HepG2 (cell line): Measurements from ENCODE around the gene DNAJC5. TPM values are rescaled to one million over a fixed set of nuclear protein-coding genes. Genes with fewer than 3 reads are reported as not detected.

Source experiments
- DR1 ChIP-seq: sonication (generic); formaldehyde crosslinking; IDR thresholded peaks from 2 replicates; pipeline ENCODE4 v1.8.0; 2021; ENCODE audit warnings: mild to moderate bottlenecking, missing genetic modification reagents, inconsistent platforms
- PAWR ChIP-seq: sonication (generic); formaldehyde crosslinking; IDR thresholded peaks from 2 replicates; pipeline ENCODE4 v1.4.0; 2020; ENCODE audit warnings: missing genetic modification reagents, mild to moderate bottlenecking, borderline replicate concordance
- SATB2 ChIP-seq: sonication (generic); formaldehyde crosslinking; IDR thresholded peaks from 2 replicates; pipeline ENCODE4 v1.5.0; 2020; ENCODE audit warnings: missing genetic modification reagents
- ZBTB21 ChIP-seq: sonication (generic); formaldehyde crosslinking; IDR thresholded peaks from 2 replicates; pipeline ENCODE4 v1.4.0; 2020; ENCODE audit warnings: missing genetic modification reagents
- ZFP62 ChIP-seq: sonication (generic); formaldehyde crosslinking; IDR thresholded peaks from 2 replicates; pipeline ENCODE4 v1.4.0; 2020; ENCODE audit warnings: missing genetic modification reagents
- ZNF264 ChIP-seq: sonication (generic); formaldehyde crosslinking; IDR thresholded peaks from 2 replicates; pipeline ENCODE4 v1.4.0; 2020; ENCODE audit warnings: missing genetic modification reagents
- ZNF30 ChIP-seq: sonication (generic); formaldehyde crosslinking; IDR thresholded peaks from 2 replicates; pipeline ENCODE4 v1.5.0; 2020; ENCODE audit warnings: mild to moderate bottlenecking, missing genetic modification reagents
- ZNF383 ChIP-seq: sonication (generic); formaldehyde crosslinking; IDR thresholded peaks from 2 replicates; pipeline ENCODE4 v1.4.0; 2020; ENCODE audit warnings: missing genetic modification reagents, mild to moderate bottlenecking, borderline replicate concordance
- ZNF501 ChIP-seq: sonication (generic); formaldehyde crosslinking; IDR thresholded peaks from 2 replicates; pipeline ENCODE4 v1.5.1; 2020; ENCODE audit warnings: mild to moderate bottlenecking, moderate library complexity, missing genetic modification reagents
- ZNF749 ChIP-seq: sonication (generic); formaldehyde crosslinking; IDR thresholded peaks from 2 replicates; pipeline ENCODE4 v1.8.0; 2022; ENCODE audit warnings: mild to moderate bottlenecking, missing genetic modification reagents, moderate library complexity, borderline replicate concordance
- polyA plus RNA-seq, 8 experiments: library from polyadenylated mRNA; depleted of rRNA in 3 of 8; stranded (reverse) in 7 of 8; unstranded in 1 of 8; fragments of >200 nt; fragmentation: Illumina TruSeq in 4 of 8; extraction: Trizol in 4 of 8; gene quantifications; 2 replicates each; pipeline versions ENCODE4 v1.2.1 to v1.2.3, GENCODE V29; 2011 to 2016; ENCODE audit warnings: low read depth in 4 of 8, missing spikeins in 1 of 8, mixed read lengths in 1 of 8; ENCODE audit not compliant: insufficient read depth in 1 of 8
- total RNA-seq, 5 experiments: library from RNA; depleted of rRNA; stranded (reverse); fragments of >200 nt; fragmentation: Illumina TruSeq; extraction: Trizol; gene quantifications; 2 replicates each; pipeline ENCODE4 v1.2.3, GENCODE V29; 2016; ENCODE audit warnings: low read depth in 1 of 5
- TF ChIP-seq, protein P1 (sequence below): sonication (generic); formaldehyde crosslinking; IDR thresholded peaks from 2 replicates; pipeline ENCODE4 v1.8.1; 2023; ENCODE audit warnings: mild to moderate bottlenecking, missing genetic modification reagents
- TF ChIP-seq, protein P2 (sequence below): sonication (generic); formaldehyde crosslinking; IDR thresholded peaks from 2 replicates; pipeline ENCODE4 v1.4.0; 2020; ENCODE audit warnings: missing genetic modification reagents; ENCODE audit errors: not compliant biosample characterization
- TF ChIP-seq, protein P3 (sequence below): sonication (generic); formaldehyde crosslinking; conservative IDR thresholded peaks from 2 replicates; pipeline ENCODE4 v1.4.0; 2020; ENCODE audit warnings: mild to moderate bottlenecking, missing genetic modification reagents, moderate library complexity
- TF ChIP-seq, protein P4 (sequence below): IDR thresholded peaks from 2 replicates; pipeline ENCODE4 v1.6.1; 2016
- TF ChIP-seq, protein P5 (sequence below), 2 experiments: sonication (generic) in 1 of 2; formaldehyde crosslinking in 1 of 2; IDR thresholded peaks; 2 replicates each; pipeline versions ENCODE4 v1.6.1 to v1.9.0; 2014 to 2022; ENCODE audit warnings: antibody characterized with exemption in 1 of 2, borderline replicate concordance in 1 of 2, inconsistent platforms in 1 of 2, low read depth in 1 of 2, missing genetic modification reagents in 1 of 2

The DNAJC5 gene
- total and polyA plus RNA-seq, 2 of the 13 experiments (the other 11 are each of a cell fraction or from before 2014, with no cell fraction given), result 42.8 to 64.5 TPM

DNA sequence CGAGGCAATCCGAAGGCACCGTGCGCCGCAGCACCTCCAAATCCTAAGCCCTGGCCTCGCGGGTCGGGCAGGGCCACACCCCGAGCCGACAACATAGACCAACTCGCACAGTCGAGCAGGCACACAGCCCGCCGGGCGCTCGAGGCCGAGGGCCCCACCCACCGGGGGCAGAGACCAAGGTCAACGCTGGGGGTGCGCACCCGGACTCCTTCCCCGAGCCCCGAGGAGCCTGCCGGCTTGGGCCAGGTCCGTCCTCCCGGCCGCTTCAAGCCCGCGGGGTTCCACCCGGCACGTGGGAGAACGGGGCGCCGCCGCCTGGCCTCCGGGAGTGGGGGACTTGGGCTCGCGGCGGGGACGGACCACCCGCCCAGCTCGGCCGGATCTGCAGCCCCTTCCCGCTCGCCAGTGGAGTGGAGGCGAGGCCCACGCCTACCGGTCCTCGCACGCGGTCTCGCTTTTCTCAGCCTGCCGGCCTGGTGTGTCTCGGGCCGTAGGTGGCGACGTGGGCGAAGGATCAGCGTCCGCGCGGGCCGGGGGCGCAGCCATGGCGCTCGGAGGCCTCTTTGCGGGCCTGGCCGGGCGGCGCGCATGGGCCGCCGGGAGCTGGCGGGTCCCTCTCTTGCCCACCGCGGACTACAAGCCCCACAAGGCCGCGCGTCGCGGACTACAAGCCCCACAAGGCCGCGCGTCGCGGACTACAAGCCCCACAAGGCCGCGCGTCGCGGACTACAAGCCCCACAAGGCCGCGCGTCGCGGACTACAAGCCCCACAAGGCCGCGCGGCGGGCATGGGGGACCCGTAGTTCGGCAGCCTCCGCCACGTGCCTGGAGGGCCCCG, 61.1 kb downstream of the DNAJC5 start, which contains the start of gene UCKL1 (continued):
- TF ChIP-seq, protein P1, sequence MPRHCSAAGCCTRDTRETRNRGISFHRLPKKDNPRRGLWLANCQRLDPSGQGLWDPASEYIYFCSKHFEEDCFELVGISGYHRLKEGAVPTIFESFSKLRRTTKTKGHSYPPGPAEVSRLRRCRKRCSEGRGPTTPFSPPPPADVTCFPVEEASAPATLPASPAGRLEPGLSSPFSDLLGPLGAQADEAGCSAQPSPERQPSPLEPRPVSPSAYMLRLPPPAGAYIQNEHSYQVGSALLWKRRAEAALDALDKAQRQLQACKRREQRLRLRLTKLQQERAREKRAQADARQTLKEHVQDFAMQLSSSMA (CRISPR knock-in tag), result peak; percentile 97
- TF ChIP-seq ZNF501 (CRISPR knock-in tag), result peak; percentile 100
- TF ChIP-seq, protein P2, sequence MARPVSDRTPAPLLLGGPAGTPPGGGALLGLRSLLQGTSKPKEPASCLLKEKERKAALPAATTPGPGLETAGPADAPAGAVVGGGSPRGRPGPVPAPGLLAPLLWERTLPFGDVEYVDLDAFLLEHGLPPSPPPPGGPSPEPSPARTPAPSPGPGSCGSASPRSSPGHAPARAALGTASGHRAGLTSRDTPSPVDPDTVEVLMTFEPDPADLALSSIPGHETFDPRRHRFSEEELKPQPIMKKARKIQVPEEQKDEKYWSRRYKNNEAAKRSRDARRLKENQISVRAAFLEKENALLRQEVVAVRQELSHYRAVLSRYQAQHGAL, result peak; percentile 91
- peak; percentile 98 for TF ChIP-seq SATB2
- peak; percentile 61; the same call in 1 of the 2 replicates for TF ChIP-seq ZBTB21 (CRISPR knock-in tag)
- TF ChIP-seq, protein P3, sequence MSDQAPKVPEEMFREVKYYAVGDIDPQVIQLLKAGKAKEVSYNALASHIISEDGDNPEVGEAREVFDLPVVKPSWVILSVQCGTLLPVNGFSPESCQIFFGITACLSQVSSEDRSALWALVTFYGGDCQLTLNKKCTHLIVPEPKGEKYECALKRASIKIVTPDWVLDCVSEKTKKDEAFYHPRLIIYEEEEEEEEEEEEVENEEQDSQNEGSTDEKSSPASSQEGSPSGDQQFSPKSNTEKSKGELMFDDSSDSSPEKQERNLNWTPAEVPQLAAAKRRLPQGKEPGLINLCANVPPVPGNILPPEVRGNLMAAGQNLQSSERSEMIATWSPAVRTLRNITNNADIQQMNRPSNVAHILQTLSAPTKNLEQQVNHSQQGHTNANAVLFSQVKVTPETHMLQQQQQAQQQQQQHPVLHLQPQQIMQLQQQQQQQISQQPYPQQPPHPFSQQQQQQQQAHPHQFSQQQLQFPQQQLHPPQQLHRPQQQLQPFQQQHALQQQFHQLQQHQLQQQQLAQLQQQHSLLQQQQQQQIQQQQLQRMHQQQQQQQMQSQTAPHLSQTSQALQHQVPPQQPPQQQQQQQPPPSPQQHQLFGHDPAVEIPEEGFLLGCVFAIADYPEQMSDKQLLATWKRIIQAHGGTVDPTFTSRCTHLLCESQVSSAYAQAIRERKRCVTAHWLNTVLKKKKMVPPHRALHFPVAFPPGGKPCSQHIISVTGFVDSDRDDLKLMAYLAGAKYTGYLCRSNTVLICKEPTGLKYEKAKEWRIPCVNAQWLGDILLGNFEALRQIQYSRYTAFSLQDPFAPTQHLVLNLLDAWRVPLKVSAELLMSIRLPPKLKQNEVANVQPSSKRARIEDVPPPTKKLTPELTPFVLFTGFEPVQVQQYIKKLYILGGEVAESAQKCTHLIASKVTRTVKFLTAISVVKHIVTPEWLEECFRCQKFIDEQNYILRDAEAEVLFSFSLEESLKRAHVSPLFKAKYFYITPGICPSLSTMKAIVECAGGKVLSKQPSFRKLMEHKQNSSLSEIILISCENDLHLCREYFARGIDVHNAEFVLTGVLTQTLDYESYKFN, result peak; percentile 95
- peak; percentile 92; the same call in 1 of the 2 replicates for TF ChIP-seq PAWR (CRISPR knock-in tag)
- TF ChIP-seq, protein P4, sequence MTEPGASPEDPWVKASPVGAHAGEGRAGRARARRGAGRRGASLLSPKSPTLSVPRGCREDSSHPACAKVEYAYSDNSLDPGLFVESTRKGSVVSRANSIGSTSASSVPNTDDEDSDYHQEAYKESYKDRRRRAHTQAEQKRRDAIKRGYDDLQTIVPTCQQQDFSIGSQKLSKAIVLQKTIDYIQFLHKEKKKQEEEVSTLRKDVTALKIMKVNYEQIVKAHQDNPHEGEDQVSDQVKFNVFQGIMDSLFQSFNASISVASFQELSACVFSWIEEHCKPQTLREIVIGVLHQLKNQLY (CRISPR knock-in tag), result peak; percentile 33
- peak; percentile 100 for TF ChIP-seq ZFP62
- peak; percentile 85 for TF ChIP-seq DR1
- TF ChIP-seq ZNF749 (CRISPR knock-in tag), result peak; percentile 92
- peak; percentile 97 for TF ChIP-seq ZNF264
- peak; percentile 100 for TF ChIP-seq ZNF383 (CRISPR knock-in tag)
- TF ChIP-seq ZNF30 (CRISPR knock-in tag), result peak; percentile 98
- TF ChIP-seq, protein P5, sequence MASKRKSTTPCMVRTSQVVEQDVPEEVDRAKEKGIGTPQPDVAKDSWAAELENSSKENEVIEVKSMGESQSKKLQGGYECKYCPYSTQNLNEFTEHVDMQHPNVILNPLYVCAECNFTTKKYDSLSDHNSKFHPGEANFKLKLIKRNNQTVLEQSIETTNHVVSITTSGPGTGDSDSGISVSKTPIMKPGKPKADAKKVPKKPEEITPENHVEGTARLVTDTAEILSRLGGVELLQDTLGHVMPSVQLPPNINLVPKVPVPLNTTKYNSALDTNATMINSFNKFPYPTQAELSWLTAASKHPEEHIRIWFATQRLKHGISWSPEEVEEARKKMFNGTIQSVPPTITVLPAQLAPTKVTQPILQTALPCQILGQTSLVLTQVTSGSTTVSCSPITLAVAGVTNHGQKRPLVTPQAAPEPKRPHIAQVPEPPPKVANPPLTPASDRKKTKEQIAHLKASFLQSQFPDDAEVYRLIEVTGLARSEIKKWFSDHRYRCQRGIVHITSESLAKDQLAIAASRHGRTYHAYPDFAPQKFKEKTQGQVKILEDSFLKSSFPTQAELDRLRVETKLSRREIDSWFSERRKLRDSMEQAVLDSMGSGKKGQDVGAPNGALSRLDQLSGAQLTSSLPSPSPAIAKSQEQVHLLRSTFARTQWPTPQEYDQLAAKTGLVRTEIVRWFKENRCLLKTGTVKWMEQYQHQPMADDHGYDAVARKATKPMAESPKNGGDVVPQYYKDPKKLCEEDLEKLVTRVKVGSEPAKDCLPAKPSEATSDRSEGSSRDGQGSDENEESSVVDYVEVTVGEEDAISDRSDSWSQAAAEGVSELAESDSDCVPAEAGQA (IDR thresholded peaks at IDR 0.05; ENCODE audit: low read depth), result 0 out of 2 replicates have a peak, but pooled peaks have one; percentile 60
- TF ChIP-seq, protein P5 (CRISPR knock-in tag; IDR thresholded peaks at IDR 0.05; ENCODE audit: borderline replicate concordance), result peak; percentile 98
